Heart left ventricle (tissue), 16 donors: ENCODE results near the gene TMEM52. TPM values are rescaled to one million over a fixed set of nuclear protein-coding genes. Genes with fewer than 3 reads are reported as not detected.
"Not testable (repeated sequence)": the region's sequence is repeated elsewhere in the genome, so short reads cannot be mapped to it uniquely, and the experiment has no call there.

Experiments
- ATAC-seq, 4 donors: fragments of 200-7000 bp; cut with Tn5 transposase; one replicate each; pipeline ENCODE4 v1.9.1; 2020 to 2022; ENCODE audit warnings: moderate library complexity in 4 of 4, mild to moderate bottlenecking in 3 of 4, moderate number of reproducible peaks in 1 of 4
- DNase-seq, 5 donors: peaks; one replicate each; pipeline ENCODE4 v3.0.0-alpha.2; 2020
- H3K27ac ChIP-seq, 12 donors: fragments of 200-600 bp; sonication (generic) in 4 of 12; one replicate each; pipeline versions ENCODE4 v1.5.0 to v1.8.0; 2016 to 2022; ENCODE audit warnings: mild to moderate bottlenecking in 2 of 12
- H3K27me3 ChIP-seq, 9 donors: fragments of 200-600 bp; sonication (generic) in 2 of 9; one replicate each; pipeline versions ENCODE4 v1.5.1 to v1.8.0; 2016 to 2022; ENCODE audit warnings: mild to moderate bottlenecking in 3 of 9
- H3K36me3 ChIP-seq, 9 donors: fragments of 200-600 bp; sonication (generic) in 2 of 9; one replicate each; pipeline versions ENCODE4 v1.5.0 to v1.8.0; 2018 to 2022; ENCODE audit warnings: mild to moderate bottlenecking in 2 of 9
- H3K4me1 ChIP-seq, 12 donors: fragments of 200-600 bp; sonication (generic) in 4 of 12; one replicate each; pipeline versions ENCODE4 v1.5.0 to v1.8.0; 2016 to 2022; ENCODE audit warnings: mild to moderate bottlenecking in 3 of 12
- H3K4me3 ChIP-seq, 12 donors: fragments of 200-600 bp; sonication (generic) in 4 of 12; one replicate each; pipeline versions ENCODE4 v1.5.0 to v1.8.0; 2017 to 2022; ENCODE audit warnings: mild to moderate bottlenecking in 9 of 12, moderate library complexity in 4 of 12
- H3K9me3 ChIP-seq, 12 donors: fragments of 200-600 bp; sonication (generic) in 4 of 12; one replicate each; pipeline versions ENCODE4 v1.5.0 to v1.8.0; 2016 to 2022; ENCODE audit warnings: mild to moderate bottlenecking in 1 of 12
- POLR2A ChIP-seq, 2 donors: fragments of 450-650 bp; IDR thresholded peaks; one replicate each; pipeline ENCODE4 v1.6.1; 2017; ENCODE audit warnings: antibody characterized with exemption in 2 of 2, mild to moderate bottlenecking in 2 of 2, moderate library complexity in 2 of 2
- WGBS, 4 donors: extraction: QIAGEN DNeasy Blood & Tissue Kit in 2 of 4; methylation state at CpG; one replicate each; pipeline versions ENCODE4 v1.1.5 to v1.1.7; 2013 to 2018; 5-methylcytosine and 5-hydroxymethylcytosine counted together
- intact Hi-C, 10 donors: fragments of 100-400 bp; cut with DNase I; formaldehyde crosslinking; loops; one replicate each; pipeline versions ENCODE4 v1.11.1 to v1.14.2; 2022
- polyA plus RNA-seq, 2 donors: library from polyadenylated mRNA; stranded (reverse); fragments of 200-250 nt; gene quantifications; one replicate each; pipeline ENCODE4 v1.2.3, GENCODE V29; 2013
- total RNA-seq, 9 donors: library from RNA; depleted of rRNA in 2 of 9; stranded (reverse); fragments of >200 nt in 2 of 9; fragmentation: NEBNext Ultra II Directional in 3 of 9; extraction: Animal tissue kit (Norgen Biotek cat#: 25700) in 3 of 9; gene quantifications; one replicate each; pipeline versions ENCODE4 v1.1.0 to v1.2.4, GENCODE V29; 2016 to 2023
- TF ChIP-seq, protein P1 (sequence below), 12 donors: fragments of 200-600 bp; sonication (generic) in 4 of 12; IDR thresholded peaks; one replicate each; pipeline versions ENCODE4 v1.5.0 to v1.8.0; 2018 to 2022; ENCODE audit warnings: antibody characterized with exemption in 12 of 12, mild to moderate bottlenecking in 5 of 12
- donor health status: ischemic (EF 13 %, LVEDD 7.1; RV severe dilation, severe dysfunction).
- donor health status: healthy with polysubstance abuse.
- donor health status: DM: no; HTN: yes; CAD: no.
- donor health status: DM: no; HTN: no; CAD: no.
- donor health status: ischemic (EF 25% LVEDD 6.9; RV normal size, moderate dysfunction).
- donor health status: ischemic (EF 25% LVEDD 5.7; RV mildly dilated, moderate dysfunction).
- donor health status: healthy.
- donor health status: DM: yes; HTN: yes; CAD: no.
- donor health status: ischemic (EF 35%, LVEDD 5.7; RV mildly dilated, moderate dysfunction).
- donor health status: nonischemic (EF 11% LVEDD 7.7; RV severe dilation, severe dysfunction).
- donor health status: DM: yes; HTN: yes; CAD: no.
- donor health status: PGD.
- donor health status: ischemic (EF 29% LVEDD 5.4; RV normal size, mild dysfunction).
- donor health status: nonischemic (EF 23%, LVEDD 6.1; RV moderate dilation, normal function).

TMEM52 gene
- total and polyA plus RNA-seq, 11 donors: 0.35 to 7.9 (median 1.1) TPM

DNA sequence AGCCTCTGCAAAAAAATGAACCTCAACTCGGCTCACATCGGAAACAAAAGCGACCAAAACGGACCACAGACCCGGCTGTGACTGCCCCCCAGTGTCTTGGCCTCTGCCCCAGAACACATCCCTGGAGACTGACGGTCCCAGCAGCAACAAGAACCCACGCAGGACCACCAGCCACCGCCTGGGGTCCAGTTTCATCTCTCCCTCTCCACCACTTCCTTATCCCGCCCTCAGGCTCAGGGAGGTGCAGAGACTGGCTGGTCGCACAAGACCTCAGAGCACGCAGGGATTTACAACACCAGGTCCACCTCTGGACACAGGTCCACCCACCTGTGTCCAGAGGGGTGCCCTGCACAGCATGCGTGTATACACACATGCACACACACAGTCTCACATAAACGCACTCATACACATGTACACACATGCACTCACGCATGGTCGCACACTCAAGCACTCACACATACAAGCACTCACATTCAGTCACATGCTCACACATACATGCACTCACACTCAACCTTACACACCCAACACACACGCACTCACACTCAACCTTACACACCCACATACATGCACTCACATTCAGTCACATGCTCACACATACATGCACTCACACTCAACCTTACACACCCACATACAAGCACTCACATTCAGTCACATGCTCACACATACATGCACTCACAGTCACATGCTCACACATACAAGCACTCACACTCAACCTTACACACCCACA lies 18.6 kb upstream of the TMEM52 start:
- TF ChIP-seq, protein P1, sequence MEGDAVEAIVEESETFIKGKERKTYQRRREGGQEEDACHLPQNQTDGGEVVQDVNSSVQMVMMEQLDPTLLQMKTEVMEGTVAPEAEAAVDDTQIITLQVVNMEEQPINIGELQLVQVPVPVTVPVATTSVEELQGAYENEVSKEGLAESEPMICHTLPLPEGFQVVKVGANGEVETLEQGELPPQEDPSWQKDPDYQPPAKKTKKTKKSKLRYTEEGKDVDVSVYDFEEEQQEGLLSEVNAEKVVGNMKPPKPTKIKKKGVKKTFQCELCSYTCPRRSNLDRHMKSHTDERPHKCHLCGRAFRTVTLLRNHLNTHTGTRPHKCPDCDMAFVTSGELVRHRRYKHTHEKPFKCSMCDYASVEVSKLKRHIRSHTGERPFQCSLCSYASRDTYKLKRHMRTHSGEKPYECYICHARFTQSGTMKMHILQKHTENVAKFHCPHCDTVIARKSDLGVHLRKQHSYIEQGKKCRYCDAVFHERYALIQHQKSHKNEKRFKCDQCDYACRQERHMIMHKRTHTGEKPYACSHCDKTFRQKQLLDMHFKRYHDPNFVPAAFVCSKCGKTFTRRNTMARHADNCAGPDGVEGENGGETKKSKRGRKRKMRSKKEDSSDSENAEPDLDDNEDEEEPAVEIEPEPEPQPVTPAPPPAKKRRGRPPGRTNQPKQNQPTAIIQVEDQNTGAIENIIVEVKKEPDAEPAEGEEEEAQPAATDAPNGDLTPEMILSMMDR (IDR thresholded peaks at IDR 0.05): no peak
- no peak for TF ChIP-seq POLR2A (IDR thresholded peaks at IDR 0.05)
- no peak for ATAC-seq
- no peak overlapping the region for H3K4me3 ChIP-seq
- no peaks in the 10 kb centered on the region for H3K36me3 ChIP-seq
- no peak for DNase-seq
- no peak overlapping the region for H3K27ac ChIP-seq
- H3K9me3 ChIP-seq: no peaks in the 10 kb centered on the region
- H3K4me1 ChIP-seq: no peaks in the 10 kb centered on the region
- H3K27me3 ChIP-seq: peaks cover 0 to 17% (median 0%) of the 10 kb centered on the region in 9 donors
- 72 to 78% (median 72%) methylated on average over 15 to 16 of the region's 16 CpGs for WGBS, 4 donors
- intact Hi-C loops: no loop called here

DNA sequence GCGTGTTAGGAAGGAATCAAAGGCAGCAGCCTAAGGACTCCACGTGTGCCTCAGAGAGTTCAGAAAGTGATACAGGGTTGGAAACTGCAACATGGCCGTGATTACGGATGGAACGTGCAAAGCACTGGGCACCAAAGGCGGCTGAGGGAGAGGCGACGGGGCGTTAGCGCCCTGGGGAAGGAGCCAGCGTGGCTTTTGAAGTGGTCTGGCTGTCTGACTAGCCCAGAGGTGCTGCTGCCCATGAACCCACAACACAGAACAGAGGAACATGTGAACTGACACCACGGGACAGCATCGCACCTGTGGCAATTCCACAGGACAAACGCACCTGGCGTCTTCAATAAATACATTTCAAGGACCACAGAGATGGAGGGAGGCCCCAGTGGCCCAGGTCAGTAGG lies 18.0 kb upstream of the TMEM52 start:
- no peak for ATAC-seq
- peak in 1 of 5 donors; percentile 10 for DNase-seq
- Histone ChIP-seq H3K4me3 (no peak overlapping the region), H3K27ac (no peak overlapping the region), H3K4me1 (no peaks in the 10 kb centered on the region), H3K9me3 (no peaks in the 10 kb centered on the region), H3K27me3 (peaks cover 0 to 11% (median 0%) of the 10 kb centered on the region in 9 donors), H3K36me3 (no peaks in the 10 kb centered on the region)
- TF ChIP-seq, protein P1 (IDR thresholded peaks at IDR 0.05): no peak
- no peak for TF ChIP-seq POLR2A (IDR thresholded peaks at IDR 0.05)
- intact Hi-C loops: no loop called here
- WGBS, 4 donors: 75 to 79% (median 78%) methylated on average over 15 of the region's 15 CpGs

DNA sequence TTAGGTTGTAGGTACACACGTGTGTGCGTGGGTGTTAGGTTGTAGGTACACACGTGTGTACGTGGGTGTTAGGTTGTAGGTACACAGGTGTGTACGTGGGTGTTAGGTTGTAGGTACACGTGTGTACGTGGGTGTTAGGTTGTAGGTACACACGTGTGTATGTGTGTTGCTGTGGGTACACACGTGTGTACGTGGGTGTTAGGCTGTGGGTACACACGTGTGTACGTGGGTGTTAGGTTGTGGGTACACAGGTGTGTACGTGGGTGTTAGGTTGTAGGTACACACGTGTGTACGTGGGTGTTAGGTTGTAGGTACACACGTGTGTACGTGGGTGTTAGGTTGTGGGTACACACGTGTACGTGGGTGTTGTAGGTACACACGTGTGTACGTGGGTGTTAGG lies 15.8 kb upstream of the TMEM52 start:
- H3K36me3 ChIP-seq, H3K9me3 ChIP-seq, H3K4me3 ChIP-seq, DNase-seq, ATAC-seq, H3K4me1 ChIP-seq, intact Hi-C loops, H3K27me3 ChIP-seq, H3K27ac ChIP-seq: not testable (repeated sequence)
- WGBS, 4 donors: 67 to 95% (median 78%) methylated on average over 4 to 19 of the region's 21 CpGs

DNA sequence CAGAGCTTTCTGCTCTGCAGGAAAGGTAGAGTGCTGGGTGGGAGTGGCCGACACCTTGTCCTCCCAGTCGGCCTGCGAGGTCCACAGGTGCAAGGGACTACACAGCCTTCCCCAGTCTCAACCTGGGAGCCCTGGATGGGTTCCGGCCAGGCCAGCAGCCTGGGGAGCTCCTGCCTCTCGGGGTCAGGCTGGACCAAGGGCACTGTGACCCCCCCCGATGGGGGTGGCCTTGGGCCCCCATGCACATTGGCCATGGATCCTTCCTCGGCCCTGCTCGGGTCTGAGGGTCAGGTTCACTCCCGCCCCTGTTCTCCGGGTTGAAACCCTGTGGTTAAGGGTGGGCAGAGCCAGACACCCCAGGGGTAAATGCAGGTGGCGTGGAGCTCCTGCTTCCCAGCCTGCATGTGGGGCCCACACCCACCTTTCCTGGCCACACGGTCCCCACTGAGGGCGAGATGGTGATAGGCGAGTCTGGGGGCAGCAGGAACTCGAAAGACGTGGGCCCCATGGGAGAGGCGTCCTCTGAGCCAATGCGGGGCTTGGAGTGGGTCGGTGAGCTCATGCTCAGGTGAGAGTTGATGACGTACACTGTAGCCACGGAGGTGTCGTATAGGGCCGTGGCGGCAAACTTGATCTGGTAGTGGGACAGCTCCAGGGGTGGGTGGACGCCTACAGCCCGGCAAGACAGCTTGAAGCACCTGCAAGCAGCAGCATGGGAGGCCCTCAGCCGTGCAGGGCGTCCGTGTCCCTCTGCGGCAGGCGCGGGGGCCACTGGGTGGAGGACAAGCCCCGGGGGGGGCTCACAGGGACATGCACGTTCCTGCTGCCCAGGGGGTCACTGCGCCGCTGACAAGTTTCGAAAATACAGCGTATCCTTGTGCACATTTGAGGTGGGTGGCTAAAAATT lies 10.8 kb upstream of the TMEM52 start:
- intact Hi-C loops: no loop called here
- H3K27ac ChIP-seq: no peak overlapping the region
- DNase-seq: peak in 3 of 5 donors; percentile 7 to 48 (median 19)
- H3K4me1 ChIP-seq: peaks cover 0 to 19% (median 9%) of the 10 kb centered on the region in 12 donors
- H3K27me3 ChIP-seq: no peaks in the 10 kb centered on the region
- H3K36me3 ChIP-seq: no peaks in the 10 kb centered on the region
- no peak overlapping the region for H3K4me3 ChIP-seq
- no peak for ATAC-seq
- no peaks in the 10 kb centered on the region for H3K9me3 ChIP-seq
- 84 to 89% (median 85%) methylated on average over 34 to 38 of the region's 38 CpGs for WGBS, 4 donors
- no peak for TF ChIP-seq POLR2A (IDR thresholded peaks at IDR 0.05)
- TF ChIP-seq, protein P1 (IDR thresholded peaks at IDR 0.05): no peak
